H4 (cell line): ENCODE measurements around the gene LOC128125822.
"Not testable (repeated sequence)": the region's sequence is repeated elsewhere in the genome, so short reads cannot be mapped to it uniquely, and the experiment has no call there.

ENCODE experiments used
- DNase-seq: peaks from one replicate; pipeline ENCODE4 v3.0.0-alpha.2; 2015; ENCODE audit warnings: low spot score

The LOC128125822 gene

DNA sequence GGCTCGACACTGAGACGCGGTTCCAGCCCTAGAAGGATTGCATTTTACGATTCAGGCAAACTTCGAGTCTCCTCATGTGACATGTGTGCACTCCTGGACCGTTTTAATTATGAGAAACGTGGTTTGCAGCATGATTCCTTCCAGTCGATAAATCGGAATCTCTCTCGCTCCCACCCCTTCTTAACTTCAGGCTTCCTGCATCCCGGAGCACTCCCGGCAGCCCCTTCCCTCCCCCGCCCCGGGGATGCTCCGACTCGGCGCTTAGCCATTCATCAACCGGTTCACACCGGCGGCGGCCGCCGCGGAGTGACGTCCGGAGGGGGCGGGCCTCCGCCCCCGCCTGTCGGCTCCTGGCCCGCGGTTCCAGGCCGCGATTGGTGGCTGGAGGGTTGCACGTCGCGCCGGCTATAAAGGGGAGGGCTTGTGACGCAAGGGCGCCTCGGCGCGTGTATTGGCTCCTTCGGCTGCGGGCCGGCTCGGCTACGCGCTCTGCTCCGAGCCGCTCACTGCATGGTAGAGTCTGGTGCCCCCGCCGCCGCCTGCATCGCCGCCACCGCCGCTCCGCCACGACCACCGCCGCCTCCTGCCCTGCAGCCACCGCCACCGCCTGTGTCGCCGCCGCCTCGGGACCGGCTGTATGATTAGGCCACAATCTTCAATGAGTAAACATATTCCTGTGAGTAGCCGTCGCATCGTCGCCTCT is at the start of gene LOC128125822, which contains the start of gene PTP4A1:
Gene LOC128125822, plus strand, starts transcription at position 437 of the 703 bp plus-strand sequence.
Gene PTP4A1, plus strand, starts transcription at position 437 of the 703 bp plus-strand sequence. CDS start 4,401 bp downstream, outside the sequence.
- DNase-seq: peak; percentile 98

DNA sequence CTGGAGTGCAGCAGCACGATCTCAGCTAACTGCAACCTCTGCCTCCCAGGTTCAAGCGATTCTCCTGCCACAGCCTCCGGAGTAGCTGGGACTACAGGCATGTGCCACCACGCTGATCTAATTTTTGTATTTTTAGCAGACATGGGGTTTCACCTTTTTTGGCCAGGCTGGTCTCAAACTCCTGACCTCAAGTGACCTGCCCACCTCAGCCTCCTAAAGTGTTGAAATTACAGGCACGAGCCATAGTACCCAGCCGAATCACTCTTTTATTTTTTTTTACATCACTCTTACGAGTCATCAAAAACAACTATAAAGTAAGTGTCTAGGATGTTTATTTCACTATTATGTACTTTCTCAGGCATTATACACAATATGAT is 49.4 kb upstream of the LOC128125822 start:
- not testable (repeated sequence) for DNase-seq

DNA sequence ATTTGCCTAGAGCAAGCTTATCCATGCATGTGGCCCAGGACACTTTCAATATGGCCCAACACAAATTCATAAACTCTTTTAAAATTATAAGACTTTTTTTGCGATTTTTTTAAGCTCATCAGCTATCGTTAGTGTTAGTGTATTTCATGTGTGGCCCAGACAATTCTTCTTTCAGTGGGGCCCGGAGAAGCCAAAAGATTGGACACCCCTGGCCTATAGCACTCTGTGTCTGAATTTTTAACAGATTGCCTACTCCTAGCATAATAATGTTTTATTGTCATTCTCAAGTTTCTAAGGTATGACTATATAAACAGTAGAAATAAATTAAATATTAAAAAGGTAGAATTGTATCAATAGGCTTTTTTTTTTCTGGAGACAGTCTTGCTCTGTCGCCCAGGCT is 48.6 kb upstream of the LOC128125822 start:
- no peak for DNase-seq

DNA sequence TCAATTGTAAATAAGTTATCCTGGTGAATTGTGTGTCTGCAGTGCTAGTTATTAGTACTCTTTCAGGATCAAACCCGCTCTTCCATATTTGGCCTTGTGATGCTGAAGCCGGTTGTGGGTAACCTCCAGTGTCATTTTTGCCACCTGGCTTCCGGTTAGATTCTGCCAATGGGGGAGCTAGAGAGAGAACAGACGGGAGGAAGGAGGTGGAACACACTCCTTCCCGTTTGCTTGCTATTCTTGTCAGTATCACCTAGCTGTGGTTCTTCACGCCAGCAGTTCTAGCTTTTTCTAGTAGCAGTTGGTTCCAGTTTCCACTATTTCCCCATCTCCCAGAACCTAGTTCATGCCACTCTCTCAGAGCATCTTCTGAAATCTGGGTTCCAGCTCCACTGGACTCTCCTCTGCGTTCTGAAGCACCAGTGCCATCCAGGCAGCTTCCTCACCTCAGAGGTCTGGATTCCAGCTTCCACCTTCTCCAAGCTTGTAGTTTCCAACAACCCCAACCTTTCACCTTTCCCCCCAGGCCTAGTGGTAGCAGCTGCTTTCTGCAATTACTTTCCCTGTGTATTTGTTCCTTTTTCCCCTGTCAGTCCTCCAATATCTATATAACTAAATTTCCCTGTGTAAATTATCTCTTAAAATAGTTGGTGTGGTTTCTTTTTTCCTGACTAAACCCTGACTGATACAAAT is 46.9 kb upstream of the LOC128125822 start:
- DNase-seq: no peak

DNA sequence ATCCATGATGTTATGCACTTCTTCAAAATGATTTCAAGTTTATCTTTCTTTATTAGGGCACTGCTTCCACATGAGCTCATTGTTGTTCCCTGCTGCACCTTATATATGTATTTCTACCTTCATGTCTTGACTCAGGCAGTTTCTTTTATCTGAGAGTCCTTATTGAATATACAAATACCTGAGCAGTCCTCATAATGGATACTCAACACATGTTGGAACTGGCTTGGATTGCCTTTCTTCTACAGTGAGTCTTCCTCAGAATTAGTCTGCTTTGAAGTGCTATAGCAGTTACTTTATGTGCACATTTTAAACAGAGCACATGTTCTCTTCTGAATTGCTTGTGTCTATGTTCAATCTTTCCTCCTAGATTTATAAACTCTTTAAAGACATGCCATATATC is 45.3 kb upstream of the LOC128125822 start:
- DNase-seq: no peak

DNA sequence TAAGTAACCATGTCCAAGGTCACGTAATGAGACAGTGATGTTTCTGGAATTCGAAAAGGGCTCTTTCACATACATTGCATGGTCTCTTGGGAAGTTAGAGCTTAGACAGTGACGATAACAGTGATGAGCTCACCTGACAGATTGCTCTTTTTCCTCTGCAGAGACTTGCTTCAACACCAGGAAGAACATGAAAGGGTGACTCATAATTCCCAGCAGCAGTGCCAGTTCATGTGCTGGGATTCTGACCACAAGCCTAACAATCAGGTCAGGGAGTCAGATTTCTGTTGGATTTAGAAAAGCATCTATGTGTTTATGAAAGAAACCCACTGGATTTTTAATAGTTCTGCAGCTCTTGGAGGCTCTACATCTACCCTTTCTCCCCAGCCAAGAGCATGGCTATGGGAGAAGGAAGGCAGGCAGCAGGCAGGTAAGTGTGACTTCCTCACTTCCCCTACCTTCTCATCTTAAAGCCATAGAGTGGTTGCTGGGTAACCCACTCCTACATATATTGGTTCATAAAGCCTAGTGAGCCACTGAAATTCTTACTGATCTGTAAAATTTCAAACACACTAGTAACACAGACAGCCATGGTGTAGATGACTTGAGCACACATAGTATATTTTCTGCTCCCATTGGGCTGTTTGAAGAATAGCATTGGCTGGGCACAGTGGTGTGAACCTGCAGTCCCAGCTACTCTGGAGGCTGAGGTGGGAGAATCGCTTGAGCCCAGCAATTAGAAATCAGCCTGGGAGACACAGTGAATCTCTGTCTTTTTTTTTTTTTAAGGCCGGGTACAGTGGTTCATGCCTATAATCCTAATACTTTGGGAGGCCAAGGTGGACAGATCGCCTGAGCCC is 44.4 kb upstream of the LOC128125822 start:
- peak; percentile 98 for DNase-seq

DNA sequence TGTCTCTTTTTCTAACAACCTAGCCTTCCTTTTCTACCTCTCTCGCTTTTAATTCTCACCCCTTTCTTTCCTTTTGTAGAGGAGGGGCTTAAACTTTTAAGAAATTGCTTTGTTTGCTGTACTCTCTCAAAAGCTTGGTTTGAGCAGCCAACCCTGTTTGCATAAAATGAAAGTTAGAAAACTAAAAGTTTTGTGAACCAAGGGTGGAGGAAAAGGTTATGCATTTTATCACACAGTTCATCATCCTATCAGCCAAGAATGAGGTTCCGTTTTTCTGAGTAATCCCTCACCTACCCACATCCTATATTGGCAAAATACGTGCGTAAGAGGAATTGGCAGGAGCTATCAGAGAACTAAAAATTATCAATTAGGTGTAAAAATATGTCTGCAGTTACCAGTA is 42.8 kb upstream of the LOC128125822 start:
- DNase-seq: no peak

DNA sequence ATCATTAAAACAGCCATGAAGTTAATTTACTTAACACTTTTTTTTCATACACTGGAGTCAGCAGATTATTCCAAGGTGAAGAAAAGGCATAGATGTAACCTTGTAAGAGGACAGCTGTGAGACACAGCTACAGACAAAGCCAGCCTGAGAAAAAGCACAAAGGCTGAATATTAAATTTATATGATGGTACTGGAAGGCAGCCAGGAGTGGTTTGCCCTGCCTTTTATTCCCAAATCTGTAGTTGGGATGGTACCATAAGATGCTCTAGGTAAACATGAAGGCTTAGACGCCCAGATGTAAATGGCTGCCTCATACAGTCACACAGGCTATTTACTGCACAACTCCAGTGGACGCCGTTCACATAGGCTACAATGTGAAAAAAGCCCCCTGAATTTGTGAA is 42.1 kb upstream of the LOC128125822 start:
- DNase-seq: no peak

DNA sequence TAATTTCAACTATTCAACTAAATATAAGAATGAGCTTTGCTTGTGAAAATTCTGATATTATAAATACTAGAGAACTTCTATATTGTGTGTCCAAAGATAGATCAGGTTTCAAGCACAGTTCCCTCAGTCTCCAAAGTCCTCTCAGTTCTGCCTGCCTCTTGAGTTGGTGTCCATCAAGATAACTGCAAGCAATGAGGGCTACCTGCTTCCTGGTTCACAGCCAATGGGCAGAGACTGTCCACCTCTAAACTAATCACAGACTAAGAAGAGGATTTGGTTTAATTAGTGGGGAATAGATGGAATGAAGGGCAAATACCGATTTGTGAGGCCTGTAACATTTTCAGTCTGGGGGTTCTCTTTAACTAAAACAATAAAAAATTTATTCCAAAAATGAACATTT is 41.3 kb upstream of the LOC128125822 start:
- no peak for DNase-seq

DNA sequence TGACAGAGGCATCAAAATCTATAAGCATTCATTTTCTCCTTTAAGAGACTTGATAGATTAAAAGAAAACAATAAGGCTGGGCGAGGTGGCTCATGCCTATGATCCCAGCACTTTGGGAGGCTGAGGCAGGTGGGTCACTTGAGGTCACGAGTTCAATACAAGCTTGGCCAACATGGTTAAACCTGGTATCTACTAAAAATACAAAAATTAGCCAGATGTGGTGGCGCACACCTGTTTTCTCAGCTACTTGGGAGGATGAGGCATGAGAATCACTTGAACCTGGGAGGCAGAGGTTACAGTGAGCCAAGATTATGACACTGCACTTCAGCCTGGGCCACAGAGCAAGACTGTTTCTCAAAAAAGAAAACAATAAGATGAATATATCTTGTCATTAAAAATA is 39.3 kb upstream of the LOC128125822 start:
- no peak for DNase-seq

DNA sequence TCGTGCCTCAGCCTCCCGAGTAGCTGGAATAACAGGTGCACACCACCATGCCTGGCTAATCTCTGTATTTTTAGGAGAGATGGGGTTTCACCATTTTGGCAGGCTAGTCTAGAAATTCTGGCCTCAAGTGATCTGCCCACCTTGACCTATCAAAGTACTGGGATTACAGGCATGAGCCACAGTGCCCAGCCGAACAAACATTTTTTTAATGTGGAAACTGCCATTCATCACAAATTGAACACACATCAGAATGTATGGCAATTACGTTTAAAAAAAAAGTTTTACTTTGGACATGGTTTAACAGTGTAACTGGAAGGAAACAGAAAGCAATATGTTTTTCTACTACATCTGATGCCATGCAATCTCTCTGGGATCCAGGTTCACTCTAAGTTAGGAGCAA is 38.3 kb upstream of the LOC128125822 start:
- no peak for DNase-seq

DNA sequence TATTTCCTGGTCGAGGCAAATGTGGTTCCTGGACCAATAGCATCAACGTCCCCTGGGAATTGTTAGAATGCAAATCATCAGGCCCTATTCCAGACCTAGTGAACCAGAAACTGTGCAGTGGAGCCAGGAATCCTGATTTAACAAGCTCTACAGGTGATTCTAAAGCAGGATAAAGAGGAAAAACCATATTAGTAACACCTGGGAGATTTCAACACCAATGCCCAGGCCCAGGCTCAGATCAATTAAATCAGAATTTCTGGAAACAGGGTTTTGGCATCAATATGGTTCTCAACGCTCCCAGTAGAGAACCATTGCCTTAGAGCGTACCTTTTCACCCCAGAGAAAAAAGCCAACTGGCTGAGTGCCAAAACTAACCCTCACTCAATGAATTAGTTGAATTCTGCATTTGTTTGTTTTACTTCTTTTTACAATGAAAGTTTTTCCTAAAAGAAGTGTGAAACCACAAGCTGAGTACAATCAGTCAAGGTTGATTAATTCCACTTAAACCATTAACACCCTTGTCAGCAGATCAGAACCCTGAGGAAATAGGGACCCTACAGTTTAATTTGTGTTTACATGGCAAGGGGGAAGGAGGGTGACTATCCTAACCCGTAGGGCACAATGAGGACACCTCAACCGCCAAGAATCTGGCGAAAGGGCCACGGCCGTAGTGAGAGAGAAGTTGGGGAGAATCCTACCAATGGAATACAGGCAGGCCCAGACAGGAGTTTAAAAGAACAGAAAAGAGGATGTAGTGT is 34.9 kb upstream of the LOC128125822 start:
- DNase-seq: no peak

DNA sequence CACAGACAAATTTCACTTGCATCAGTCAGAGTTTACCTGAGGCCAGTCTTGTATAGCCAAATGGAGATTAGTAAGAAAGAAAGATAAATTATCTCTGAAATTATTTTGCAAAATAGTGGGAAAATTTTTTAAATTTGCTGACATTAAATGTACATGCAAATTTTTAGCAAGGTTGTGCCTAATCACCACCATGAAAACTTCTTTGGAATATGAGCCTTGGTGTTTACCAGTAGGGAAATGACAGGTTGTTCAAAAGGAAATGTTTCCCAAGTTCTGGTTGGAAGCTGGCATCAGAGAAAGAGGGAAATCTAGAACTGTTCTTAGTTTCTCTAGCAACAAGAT is 34.4 kb upstream of the LOC128125822 start:
- DNase-seq: no peak

DNA sequence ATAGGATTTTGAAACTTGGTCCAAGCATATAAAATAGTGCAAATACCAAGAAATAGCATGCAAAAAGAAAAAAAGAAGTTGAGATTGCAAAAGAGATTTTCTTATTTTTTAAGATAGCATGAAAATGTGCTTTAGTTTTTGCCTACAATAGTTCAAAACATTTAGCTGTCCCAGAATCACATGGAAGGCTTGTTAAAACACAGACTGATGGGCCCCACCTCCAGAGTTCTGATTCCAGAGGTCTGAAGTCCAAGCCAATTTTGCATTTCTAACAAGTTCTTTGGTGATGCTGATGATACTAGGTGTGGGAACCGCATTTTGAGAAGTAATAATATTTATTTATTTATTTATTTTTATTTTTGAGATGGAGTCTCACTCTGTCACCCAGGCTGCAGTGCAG is 33.7 kb upstream of the LOC128125822 start:
- no peak for DNase-seq

DNA sequence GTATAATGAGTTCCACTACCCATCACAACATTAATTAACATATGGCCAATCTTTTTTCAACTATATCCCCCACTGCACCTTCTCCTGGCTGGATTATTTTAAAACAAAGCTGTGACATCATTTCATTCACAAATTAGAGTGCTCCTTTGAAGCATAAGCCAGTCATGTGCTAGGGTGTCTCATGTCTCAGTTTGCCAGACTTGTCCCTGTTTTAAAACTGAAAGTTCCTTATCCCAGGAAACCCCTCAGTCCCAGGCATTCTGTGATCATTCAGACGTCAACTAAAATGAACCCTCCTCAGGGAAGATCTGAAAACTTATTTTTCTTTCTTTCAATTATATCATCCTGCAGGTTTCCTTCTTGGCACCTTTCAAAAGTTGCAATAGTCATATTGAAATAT is 29.3 kb upstream of the LOC128125822 start:
- DNase-seq: no peak

DNA sequence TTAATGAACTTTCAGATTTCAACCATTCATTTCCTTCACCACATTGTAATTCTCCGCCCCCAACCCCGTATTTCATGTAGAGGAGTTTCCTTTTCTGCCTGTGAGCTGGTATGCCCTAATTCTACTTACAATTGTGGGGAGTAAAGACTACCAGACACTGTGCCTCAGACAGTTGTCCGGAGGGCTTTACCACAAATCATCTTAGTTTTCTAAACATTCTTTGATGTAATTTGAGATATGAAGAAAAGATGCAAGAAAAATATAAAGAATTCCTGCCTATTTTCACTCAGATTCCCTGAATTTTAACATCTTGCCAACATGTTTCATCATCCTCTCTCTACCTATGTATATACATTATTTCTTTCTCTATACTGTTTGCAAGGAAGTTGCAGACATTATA is 28.3 kb upstream of the LOC128125822 start:
- DNase-seq: no peak

DNA sequence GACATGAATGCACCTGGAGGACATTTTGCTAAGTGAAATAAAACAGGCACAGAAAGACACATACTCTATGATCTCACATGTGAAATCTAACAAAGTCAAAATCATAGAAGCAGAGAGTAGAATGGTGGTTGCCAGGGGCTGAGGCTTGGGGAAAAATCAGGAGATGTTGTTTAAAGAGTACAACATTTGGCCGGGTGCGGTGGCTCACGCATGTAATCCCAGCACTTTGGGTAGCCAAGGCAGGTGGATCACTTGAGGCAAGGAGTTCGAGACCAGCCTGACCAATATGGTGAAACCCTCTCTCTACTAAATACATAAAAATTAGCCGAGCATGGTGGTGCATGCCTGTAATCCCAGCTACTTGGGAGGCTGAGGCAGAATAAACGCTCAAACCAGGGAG is 26.0 kb upstream of the LOC128125822 start:
- no peak for DNase-seq

DNA sequence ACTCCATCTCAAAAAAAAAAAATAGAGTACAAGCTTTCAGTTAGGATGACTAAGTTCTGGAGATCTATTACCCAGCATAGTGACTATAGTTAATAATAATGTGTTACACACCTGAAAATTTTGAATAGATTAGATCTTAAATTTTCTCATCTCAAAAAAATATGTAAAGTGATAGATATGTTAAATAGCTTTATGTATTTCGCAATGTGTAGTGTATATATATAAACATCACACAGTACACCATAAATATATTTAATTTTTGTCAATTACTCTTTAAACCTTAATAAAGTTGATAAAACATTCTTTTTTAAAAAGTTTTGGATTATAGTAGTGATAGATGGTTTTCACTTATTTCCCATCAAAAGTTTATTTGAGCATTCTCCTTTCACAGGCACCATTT is 25.6 kb upstream of the LOC128125822 start:
- no peak for DNase-seq

DNA sequence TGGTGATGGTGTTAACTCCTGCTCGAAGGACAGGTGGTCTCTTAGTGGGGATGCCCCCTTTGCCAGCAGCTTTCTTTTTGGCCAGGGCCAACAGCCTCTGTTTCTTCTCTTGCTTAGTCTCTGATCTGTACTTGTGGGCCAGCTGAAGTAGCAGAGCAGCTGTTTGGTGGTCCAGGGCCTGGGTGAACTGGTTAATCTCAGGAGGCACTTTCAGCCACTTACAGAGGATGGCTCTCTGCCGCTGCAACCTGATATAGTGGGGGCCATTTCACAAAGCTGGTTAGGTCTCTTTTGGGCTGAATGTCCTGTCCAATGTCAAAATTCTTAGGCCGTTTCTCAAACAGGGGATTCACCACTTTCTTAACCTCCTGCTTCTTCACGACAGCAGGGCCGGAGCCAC is 23.2 kb upstream of the LOC128125822 start:
- no peak for DNase-seq

DNA sequence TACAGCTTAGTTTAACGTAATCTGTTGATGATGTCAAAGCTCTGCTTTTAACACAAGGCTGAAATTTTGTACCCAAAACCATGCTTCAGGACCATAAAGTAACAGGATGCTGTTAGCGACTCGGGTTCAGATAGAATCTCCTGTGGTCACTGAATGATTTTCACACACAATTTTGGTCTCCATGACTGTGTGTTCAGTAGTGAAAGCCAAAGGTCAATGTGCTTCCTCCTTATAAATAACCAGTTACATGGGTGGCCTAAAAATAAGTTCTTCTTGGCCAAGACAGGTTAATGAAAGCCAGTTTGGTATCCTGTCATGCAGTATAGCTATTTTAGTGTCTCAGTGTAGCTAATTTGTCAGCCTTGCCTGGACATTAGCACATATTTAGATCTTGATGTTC is 19.1 kb upstream of the LOC128125822 start:
- DNase-seq: no peak

DNA sequence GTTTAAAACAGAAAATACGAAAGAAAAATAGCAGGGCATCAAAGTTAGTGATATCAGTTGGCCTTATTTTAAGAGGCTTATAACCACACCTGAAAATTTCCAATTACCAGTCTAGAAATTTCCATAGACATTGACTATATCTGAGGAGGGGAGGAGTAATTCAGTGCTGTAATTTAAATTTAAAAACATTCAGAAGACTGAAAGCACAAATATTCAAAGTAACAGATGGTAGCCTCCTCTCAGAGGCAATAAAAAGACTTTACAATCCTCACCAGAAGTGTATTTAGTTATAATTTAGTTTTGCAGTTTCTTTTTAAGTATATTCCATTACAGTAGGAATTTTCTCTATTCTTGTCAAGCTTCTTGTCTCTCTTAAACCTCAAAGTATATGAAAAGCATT is 18.4 kb upstream of the LOC128125822 start:
- no peak for DNase-seq

DNA sequence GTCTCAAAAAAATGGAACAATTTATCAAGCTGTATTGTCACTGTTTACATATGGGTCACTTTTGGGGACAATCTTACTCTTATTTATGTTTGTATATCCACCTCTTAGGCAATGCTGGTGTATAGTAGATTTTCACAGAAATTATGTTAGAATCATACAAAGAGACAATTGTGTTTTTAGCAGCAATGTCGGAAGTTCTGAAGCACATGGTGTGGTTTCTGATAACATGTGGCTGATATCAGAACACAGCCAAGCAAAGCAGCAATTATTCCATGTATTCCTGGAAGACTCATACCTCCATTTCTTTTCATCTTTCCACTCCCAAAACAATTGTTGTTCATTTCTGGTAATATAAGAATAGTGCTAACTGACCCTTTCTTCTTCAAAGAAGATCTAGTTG is 17.5 kb upstream of the LOC128125822 start:
- DNase-seq: no peak
